Heart right ventricle (tissue), 16 donors: ENCODE results near the gene CPXM2. TPM values are rescaled to one million over a fixed set of nuclear protein-coding genes. Genes with fewer than 3 reads are reported as not detected.

Experiments
- ATAC-seq, 8 donors: fragments of 200-7000 bp; cut with Tn5 transposase; one replicate each; pipeline ENCODE4 v1.9.1; 2020; ENCODE audit warnings: mild to moderate bottlenecking in 8 of 8, moderate library complexity in 8 of 8, moderate number of reproducible peaks in 1 of 8
- DNase-seq, 2 donors: peaks; one replicate each; pipeline ENCODE4 v3.0.0-alpha.2; 2020
- H3K27ac ChIP-seq, 10 donors: fragments of 200-600 bp; sonication (generic) in 2 of 10; one replicate each; pipeline versions ENCODE4 v1.5.0 to v1.8.0; 2020 to 2022; ENCODE audit warnings: mild to moderate bottlenecking in 3 of 10
- H3K27me3 ChIP-seq, 7 donors: fragments of 200-600 bp; one replicate each; pipeline ENCODE4 v1.8.0; 2021 to 2022; ENCODE audit warnings: mild to moderate bottlenecking in 2 of 7
- H3K36me3 ChIP-seq, 9 donors: fragments of 200-600 bp; sonication (generic) in 1 of 9; one replicate each; pipeline versions ENCODE4 v1.5.0 to v1.8.0; 2020 to 2022; ENCODE audit warnings: mild to moderate bottlenecking in 2 of 9
- H3K4me1 ChIP-seq, 9 donors: fragments of 200-600 bp; sonication (generic) in 1 of 9; one replicate each; pipeline versions ENCODE4 v1.5.0 to v1.8.0; 2020 to 2022; ENCODE audit warnings: mild to moderate bottlenecking in 4 of 9
- H3K4me3 ChIP-seq, 10 donors: fragments of 200-600 bp; sonication (generic) in 2 of 10; one replicate each; pipeline versions ENCODE4 v1.5.0 to v1.8.0; 2020 to 2022; ENCODE audit warnings: mild to moderate bottlenecking in 7 of 10, moderate library complexity in 2 of 10
- H3K9me3 ChIP-seq, 11 donors: fragments of 200-600 bp in 10 of 11; sonication (generic) in 2 of 11; one replicate each; pipeline versions ENCODE4 v1.5.0 to v1.8.0; 2013 to 2022; ENCODE audit warnings: mild to moderate bottlenecking in 2 of 11, control low read depth in 1 of 11, moderate library complexity in 1 of 11
- WGBS, 2 donors: extraction: QIAGEN DNeasy Blood & Tissue Kit; methylation state at CpG; one replicate each; pipeline ENCODE4 v1.1.7; 2013; ENCODE audit warnings: inconsistent platforms in 1 of 2; 5-methylcytosine and 5-hydroxymethylcytosine counted together
- intact Hi-C, 10 donors: fragments of 100-400 bp; cut with DNase I; formaldehyde crosslinking; loops; one replicate each; pipeline versions ENCODE4 v1.11.1 to v1.14.2; 2022
- polyA plus RNA-seq, 2 donors: library from polyadenylated mRNA; stranded (reverse); fragments of 200-250 nt; gene quantifications; one replicate each; pipeline ENCODE4 v1.2.3, GENCODE V29; 2013
- total RNA-seq, 10 donors: library from RNA; stranded (reverse); fragmentation: NEBNext Ultra II Directional in 3 of 10; extraction: Animal tissue kit (Norgen Biotek cat#: 25700) in 3 of 10; gene quantifications; one replicate each; pipeline versions ENCODE4 v1.2.1 to v1.2.4, GENCODE V29; 2021 to 2023
- TF ChIP-seq, protein P1 (sequence below), 9 donors: fragments of 200-600 bp; sonication (generic) in 2 of 9; IDR thresholded peaks; one replicate each; pipeline versions ENCODE4 v1.5.0 to v1.8.0; 2021 to 2022; ENCODE audit warnings: antibody characterized with exemption in 9 of 9, mild to moderate bottlenecking in 5 of 9, moderate library complexity in 1 of 9
- donor health status: Arrhythmogenic right ventricular cardiomyopathy.
- donor health status: ischemic (EF 13 %, LVEDD 7.1; RV severe dilation, severe dysfunction).
- donor health status: healthy with polysubstance abuse.
- donor health status: DM: no; HTN: yes; CAD: no.
- donor health status: DM: no; HTN: no; CAD: no.
- donor health status: ischemic (EF 25% LVEDD 6.9; RV normal size, moderate dysfunction).
- donor health status: ischemic (EF 25% LVEDD 5.7; RV mildly dilated, moderate dysfunction).
- donor health status: healthy.
- donor health status: DM: yes; HTN: yes; CAD: no.
- donor health status: Ischemic cardiomyopathy.
- donor health status: ischemic (EF 35%, LVEDD 5.7; RV mildly dilated, moderate dysfunction).
- donor health status: nonischemic (EF 11% LVEDD 7.7; RV severe dilation, severe dysfunction).
- donor health status: DM: yes; HTN: yes; CAD: no.
- donor health status: PGD.
- donor health status: ischemic (EF 29% LVEDD 5.4; RV normal size, mild dysfunction).
- donor health status: nonischemic (EF 23%, LVEDD 6.1; RV moderate dilation, normal function).

CPXM2 gene
- total and polyA plus RNA-seq, 12 donors = 2.0 to 9.8 (median 3.8) TPM

DNA sequence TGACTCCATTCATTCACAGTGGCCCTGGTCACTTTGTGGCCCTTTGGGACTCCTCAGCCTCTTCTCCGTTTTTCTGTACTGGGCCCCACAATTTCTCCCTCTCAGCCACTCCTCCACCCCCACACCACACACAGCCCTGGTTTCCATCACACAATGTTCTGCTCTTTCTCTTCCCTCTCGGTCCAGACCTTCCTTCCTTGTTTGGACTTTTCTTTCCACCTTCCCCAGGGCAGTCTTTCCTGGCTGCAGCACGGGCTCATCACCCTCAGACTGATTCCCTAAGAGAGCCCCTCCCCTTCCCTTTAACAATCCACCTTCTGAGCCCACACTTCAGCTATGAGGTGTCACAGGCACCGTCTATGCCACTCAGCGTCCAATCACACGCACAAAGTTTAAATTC lies 25.7 kb downstream of the CPXM2 start:
- TF ChIP-seq, protein P1, sequence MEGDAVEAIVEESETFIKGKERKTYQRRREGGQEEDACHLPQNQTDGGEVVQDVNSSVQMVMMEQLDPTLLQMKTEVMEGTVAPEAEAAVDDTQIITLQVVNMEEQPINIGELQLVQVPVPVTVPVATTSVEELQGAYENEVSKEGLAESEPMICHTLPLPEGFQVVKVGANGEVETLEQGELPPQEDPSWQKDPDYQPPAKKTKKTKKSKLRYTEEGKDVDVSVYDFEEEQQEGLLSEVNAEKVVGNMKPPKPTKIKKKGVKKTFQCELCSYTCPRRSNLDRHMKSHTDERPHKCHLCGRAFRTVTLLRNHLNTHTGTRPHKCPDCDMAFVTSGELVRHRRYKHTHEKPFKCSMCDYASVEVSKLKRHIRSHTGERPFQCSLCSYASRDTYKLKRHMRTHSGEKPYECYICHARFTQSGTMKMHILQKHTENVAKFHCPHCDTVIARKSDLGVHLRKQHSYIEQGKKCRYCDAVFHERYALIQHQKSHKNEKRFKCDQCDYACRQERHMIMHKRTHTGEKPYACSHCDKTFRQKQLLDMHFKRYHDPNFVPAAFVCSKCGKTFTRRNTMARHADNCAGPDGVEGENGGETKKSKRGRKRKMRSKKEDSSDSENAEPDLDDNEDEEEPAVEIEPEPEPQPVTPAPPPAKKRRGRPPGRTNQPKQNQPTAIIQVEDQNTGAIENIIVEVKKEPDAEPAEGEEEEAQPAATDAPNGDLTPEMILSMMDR (IDR thresholded peaks at IDR 0.05) = no peak
- ATAC-seq (no peak), DNase-seq (no peak)
- no peaks in the 10 kb centered on the region for H3K9me3 ChIP-seq
- peaks cover 0 to 9% (median 0%) of the 10 kb centered on the region in 7 donors for H3K27me3 ChIP-seq
- intact Hi-C loops = no loop called here
- H3K4me1 ChIP-seq = no peaks in the 10 kb centered on the region
- no peak overlapping the region for H3K4me3 ChIP-seq
- no peak overlapping the region for H3K27ac ChIP-seq
- WGBS, 2 donors = 68 to 69% methylated on average over 6 of the region's 6 CpGs
- peaks cover 0 to 4% (median 0%) of the 10 kb centered on the region in 9 donors for H3K36me3 ChIP-seq

GRCh38 chr10:123865350-123865749 lies 26.3 kb downstream of the CPXM2 start:
- DNase-seq = no peak
- TF ChIP-seq, protein P1 (IDR thresholded peaks at IDR 0.05) = no peak
- Histone ChIP-seq H3K9me3 (no peaks in the 10 kb centered on the region), H3K4me3 (no peak overlapping the region), H3K36me3 (peaks cover 0 to 4% (median 0%) of the 10 kb centered on the region in 9 donors), H3K27ac (no peak overlapping the region), H3K4me1 (no peaks in the 10 kb centered on the region), H3K27me3 (peaks cover 0 to 9% (median 0%) of the 10 kb centered on the region in 7 donors)
- intact Hi-C loops = no loop called here
- WGBS, 2 donors = 84 to 85% methylated on average over 9 of the region's 9 CpGs
- no peak for ATAC-seq

- H3K4me1 ChIP-seq = no peaks in the 10 kb centered on the region
- H3K4me3 ChIP-seq = no peak overlapping the region
- intact Hi-C loops = no loop called here
- 75% methylated on average over 9 of the region's 9 CpGs for WGBS, 2 donors
- ATAC-seq (no peak), DNase-seq (no peak)
- H3K27me3 ChIP-seq = peaks cover 0 to 9% (median 0%) of the 10 kb centered on the region in 7 donors
- H3K9me3 ChIP-seq = no peaks in the 10 kb centered on the region
- peaks cover 0 to 4% (median 0%) of the 10 kb centered on the region in 9 donors for H3K36me3 ChIP-seq
- no peak overlapping the region for H3K27ac ChIP-seq
- TF ChIP-seq, protein P1 (IDR thresholded peaks at IDR 0.05) = no peak
Measured at GRCh38 chr10:123864923-123865322, 26.7 kb downstream of the CPXM2 start.

DNA sequence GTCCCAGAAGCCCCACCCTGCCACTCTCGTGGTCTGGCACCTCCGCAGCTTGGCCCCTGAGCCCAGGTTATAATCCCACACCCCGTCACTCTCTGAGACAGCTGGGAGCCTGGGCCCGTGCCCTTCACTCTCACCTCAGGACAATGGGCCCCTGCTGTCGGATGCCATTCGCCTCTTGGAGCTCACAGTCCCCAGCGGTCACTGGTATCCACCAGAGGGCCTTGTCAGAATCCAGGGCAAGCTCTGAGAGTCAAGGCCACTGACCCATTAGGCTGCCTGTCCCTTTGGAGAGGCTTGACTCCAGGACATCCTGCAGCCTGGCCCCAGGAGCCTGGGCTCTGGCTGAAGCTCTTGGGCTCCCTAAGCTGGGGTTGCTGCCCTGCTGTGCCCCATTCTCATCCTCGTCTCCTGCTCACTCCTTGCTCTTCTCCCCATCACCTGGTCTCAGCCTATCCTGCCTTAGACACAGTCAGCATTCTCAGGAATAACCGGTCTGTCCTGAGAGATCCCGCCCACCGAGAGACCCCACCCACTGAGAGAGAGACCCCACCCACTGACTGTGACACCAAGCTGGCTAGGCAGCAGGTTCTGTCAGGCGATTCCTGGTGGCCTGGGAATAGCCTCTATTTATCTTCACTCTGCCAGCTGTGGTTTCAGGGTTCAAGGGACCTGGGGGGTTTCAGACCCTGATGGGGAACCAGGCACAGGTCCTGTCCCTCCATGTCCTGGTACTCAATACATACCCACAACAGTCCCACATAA lies 27.7 kb downstream of the CPXM2 start:
- Histone ChIP-seq H3K4me3 (no peak overlapping the region), H3K36me3 (peaks cover 0 to 4% (median 0%) of the 10 kb centered on the region in 9 donors), H3K27me3 (peaks cover 0 to 9% (median 0%) of the 10 kb centered on the region in 7 donors), H3K9me3 (no peaks in the 10 kb centered on the region), H3K27ac (no peak overlapping the region), H3K4me1 (no peaks in the 10 kb centered on the region)
- no peak for DNase-seq
- intact Hi-C loops = no loop called here
- 74 to 77% methylated on average over 12 of the region's 12 CpGs for WGBS, 2 donors
- ATAC-seq = no peak
- TF ChIP-seq, protein P1 (IDR thresholded peaks at IDR 0.05) = no peak
